B cell (primary cell): ENCODE measurements around the gene MTHFD1L. TPM values are rescaled to one million over a fixed set of nuclear protein-coding genes. Genes with fewer than 3 reads are reported as not detected.

ENCODE experiments used
- ATAC-seq: fragments of 200-7000 bp; cut with Tn5 transposase; one replicate; pipeline ENCODE4 v1.10.0; 2021; ENCODE audit warnings: low read depth, mild to moderate bottlenecking, moderate number of reproducible peaks, moderate library complexity
- CTCF ChIA-PET: fragments of 350-600 bp; sonication (Branson Sonifier 250); formaldehyde crosslinking; loops from one replicate; lab custom pipeline; 2021; ENCODE audit warnings: antibody characterized with exemption, inconsistent platforms; lab: Charles Lee
- POLR2A ChIA-PET: fragments of 350-600 bp; sonication (Branson Sonifier 250); formaldehyde crosslinking; loops from one replicate; lab custom pipeline; 2021; ENCODE audit warnings: antibody characterized with exemption; lab: Charles Lee
- DNase-seq: peaks from one replicate; pipeline ENCODE4 v3.0.0; 2013
- H2AFZ ChIP-seq: 2 replicates; pipeline ENCODE4 v1.6.1; 2012; ENCODE audit warnings: mild to moderate bottlenecking, low read depth, low read length; ENCODE audit not compliant: insufficient read depth, poor library complexity, severe bottlenecking
- H3K27ac ChIP-seq, 2 donors: 1 replicate in 1 of 2; 2 replicates in 1 of 2; pipeline ENCODE4 v1.5.1; 2012 to 2013; ENCODE audit warnings: low read length in 2 of 2, mild to moderate bottlenecking in 2 of 2, moderate library complexity in 1 of 2
- H3K27me3 ChIP-seq, 4 experiments: fragments of 200-600 bp in 1 of 4; sonication (generic) in 1 of 4; replicated peaks in 1 of 4; 1 replicate in 2 of 4; 2 replicates in 2 of 4; pipeline versions ENCODE4 v1.6.1 to v1.7.0; 2013 to 2016; ENCODE audit warnings: low read length in 3 of 4, mild to moderate bottlenecking in 2 of 4, mixed read lengths in 1 of 4, moderate library complexity in 1 of 4; ENCODE audit not compliant: insufficient read depth in 4 of 4, control insufficient read depth in 3 of 4; ENCODE audit errors: control extremely low read depth in 1 of 4
- H3K36me3 ChIP-seq, 2 experiments: replicated peaks in 1 of 2; 1 replicate in 1 of 2; 2 replicates in 1 of 2; pipeline versions ENCODE4 v1.6.1 to v1.7.1; 2013; ENCODE audit warnings: low read length in 1 of 2; ENCODE audit not compliant: insufficient read depth in 2 of 2, control insufficient read depth in 1 of 2; ENCODE audit errors: control extremely low read depth in 1 of 2, extremely low read depth in 1 of 2
- H3K4me1 ChIP-seq, 2 donors: fragments of 200-600 bp in 1 of 2; sonication (generic) in 1 of 2; 1 replicate in 1 of 2; 2 replicates in 1 of 2; pipeline versions ENCODE4 v1.5.1 to v1.6.1; 2013 to 2017; ENCODE audit warnings: low read length in 2 of 2; ENCODE audit not compliant: control insufficient read depth in 2 of 2, insufficient read depth in 2 of 2
- H3K4me2 ChIP-seq: replicated peaks from 2 replicates; pipeline ENCODE3; 2012; ENCODE audit warnings: mild to moderate bottlenecking, low read depth, low read length; ENCODE audit not compliant: poor library complexity, severe bottlenecking
- H3K4me3 ChIP-seq, 5 experiments: fragments of 200-600 bp in 1 of 5; sonication (generic) in 1 of 5; 1 replicate in 3 of 5; 2 replicates in 2 of 5; pipeline versions ENCODE4 v1.5.1 to v1.7.0; 2011 to 2016; ENCODE audit warnings: low read length in 4 of 5, mild to moderate bottlenecking in 4 of 5, low read depth in 2 of 5, control low read depth in 1 of 5, moderate library complexity in 1 of 5; ENCODE audit not compliant: insufficient read depth in 1 of 5; ENCODE audit errors: control extremely low read depth in 1 of 5, extremely low read depth in 1 of 5
- H3K79me2 ChIP-seq: fragments of 200-600 bp; sonication (generic); one replicate; pipeline ENCODE4 v1.6.0; 2016; ENCODE audit warnings: low read length; ENCODE audit not compliant: control insufficient read depth, insufficient read depth
- H3K9ac ChIP-seq: fragments of 200-600 bp; sonication (generic); 2 replicates; pipeline ENCODE4 v1.6.1; 2017; ENCODE audit warnings: mild to moderate bottlenecking, low read length, moderate library complexity
- H3K9me3 ChIP-seq, 3 donors: one replicate each; pipeline versions ENCODE4 v1.6.1 to v1.7.1; 2013; ENCODE audit warnings: low read length in 2 of 3; ENCODE audit not compliant: control insufficient read depth in 2 of 3, insufficient read depth in 1 of 3; ENCODE audit errors: control extremely low read depth in 1 of 3
- H4K20me1 ChIP-seq: 2 replicates; pipeline ENCODE4 v1.6.0; 2012; ENCODE audit warnings: mild to moderate bottlenecking, low read length; ENCODE audit not compliant: insufficient read depth, control insufficient read depth, poor library complexity, severe bottlenecking
- H3K27ac Mint-ChIP-seq: one replicate; pipeline ENCODE4 v1.8.0; 2021; ENCODE audit warnings: mixed read lengths
- H3K27me3 Mint-ChIP-seq: one replicate; pipeline ENCODE4 v1.8.0; 2021; ENCODE audit warnings: mixed read lengths
- H3K4me1 Mint-ChIP-seq: one replicate; pipeline ENCODE4 v1.8.0; 2021; ENCODE audit warnings: mixed read lengths
- H3K4me3 Mint-ChIP-seq: one replicate; pipeline ENCODE4 v1.8.0; 2021; ENCODE audit warnings: mixed read lengths
- H3K9me3 Mint-ChIP-seq: one replicate; pipeline ENCODE4 v1.8.0; 2022; ENCODE audit warnings: mixed read lengths; ENCODE audit not compliant: insufficient read depth
- EZH2 ChIP-seq: IDR thresholded peaks from 2 replicates; pipeline ENCODE4 v1.6.1; 2012; ENCODE audit warnings: borderline replicate concordance, low read depth, mild to moderate bottlenecking, moderate library complexity, low read length; ENCODE audit not compliant: insufficient read depth, poor library complexity, severe bottlenecking
- WGBS: methylation state at CpG from one replicate; pipeline ENCODE4 v1.1.5; 2013; ENCODE audit warnings: missing lambda C conversion rate; ENCODE audit not compliant: insufficient coverage; 5-methylcytosine and 5-hydroxymethylcytosine counted together
- intact Hi-C: fragments of 100-400 bp; cut with micrococcal nuclease; formaldehyde crosslinking; loops from one replicate; pipeline ENCODE4 v1.10.0; 2022
- polyA plus RNA-seq: library from polyadenylated mRNA; depleted of rRNA; stranded (reverse); fragments of >200 nt; gene quantifications from 2 replicates; pipeline ENCODE4 v1.2.3, GENCODE V29; 2012
- total RNA-seq, 2 donors: library from RNA; stranded (reverse); fragments of 120-200 nt in 1 of 2; gene quantifications; 1 replicate in 1 of 2; 2 replicates in 1 of 2; pipeline versions ENCODE4 v1.2.3 to v1.2.4, GENCODE V29; 2013 to 2022
- TF ChIP-seq, protein P1 (sequence below): fragments of 200-600 bp; IDR thresholded peaks from one replicate; pipeline ENCODE4 v1.8.0; 2022; ENCODE audit warnings: antibody characterized with exemption, mild to moderate bottlenecking

The MTHFD1L gene
- total and polyA plus RNA-seq, 2 donors (not counting 1 experiment from before 2014, with no cell fraction given), result 2.9 to 16.1 TPM

DNA sequence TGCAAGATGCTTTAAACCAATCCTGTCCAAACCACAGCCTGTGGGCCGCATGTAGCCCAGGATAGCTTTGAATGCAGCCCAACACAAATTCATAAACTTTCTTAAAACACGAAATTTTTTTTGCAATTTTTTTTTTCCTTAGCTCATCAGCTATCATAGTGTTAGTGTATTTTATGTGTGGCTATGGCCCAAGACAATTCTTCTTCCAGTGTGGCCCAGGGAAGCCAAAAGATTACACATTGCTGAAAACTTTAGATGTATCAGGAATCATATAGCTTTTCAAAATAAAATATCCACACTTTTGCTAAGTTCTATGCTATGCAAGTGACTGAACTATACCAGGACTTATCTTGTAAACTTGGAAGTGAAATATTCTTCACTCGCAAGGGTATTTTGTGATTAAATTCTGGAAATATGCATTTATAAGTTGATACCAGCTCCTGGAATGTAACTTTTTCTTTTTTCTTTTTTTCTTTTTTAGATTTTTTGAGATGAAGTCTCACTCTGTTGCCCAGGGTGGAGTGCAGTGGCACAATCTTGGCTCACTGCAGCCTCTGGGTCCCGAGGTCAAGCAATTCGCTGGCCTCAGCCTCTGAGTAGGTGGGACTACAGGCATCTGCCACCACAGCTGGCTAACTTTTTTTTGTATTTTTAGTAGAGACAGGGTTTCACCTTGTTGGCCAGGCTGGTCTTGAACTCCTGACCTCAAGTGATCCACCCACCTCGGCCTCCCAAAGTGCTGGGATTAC, 49.8 kb downstream of the MTHFD1L start:
- Mint-ChIP-seq H3K27ac (no peak overlapping the region), H3K9me3 (peaks cover 3% of the 10 kb centered on the region), H3K4me3 (no peak overlapping the region), H3K4me1 (no peaks in the 10 kb centered on the region), H3K27me3 (no peaks in the 10 kb centered on the region)
- WGBS, result 100% methylated on average over 2 of the region's 6 CpGs
- TF ChIP-seq, protein P1, sequence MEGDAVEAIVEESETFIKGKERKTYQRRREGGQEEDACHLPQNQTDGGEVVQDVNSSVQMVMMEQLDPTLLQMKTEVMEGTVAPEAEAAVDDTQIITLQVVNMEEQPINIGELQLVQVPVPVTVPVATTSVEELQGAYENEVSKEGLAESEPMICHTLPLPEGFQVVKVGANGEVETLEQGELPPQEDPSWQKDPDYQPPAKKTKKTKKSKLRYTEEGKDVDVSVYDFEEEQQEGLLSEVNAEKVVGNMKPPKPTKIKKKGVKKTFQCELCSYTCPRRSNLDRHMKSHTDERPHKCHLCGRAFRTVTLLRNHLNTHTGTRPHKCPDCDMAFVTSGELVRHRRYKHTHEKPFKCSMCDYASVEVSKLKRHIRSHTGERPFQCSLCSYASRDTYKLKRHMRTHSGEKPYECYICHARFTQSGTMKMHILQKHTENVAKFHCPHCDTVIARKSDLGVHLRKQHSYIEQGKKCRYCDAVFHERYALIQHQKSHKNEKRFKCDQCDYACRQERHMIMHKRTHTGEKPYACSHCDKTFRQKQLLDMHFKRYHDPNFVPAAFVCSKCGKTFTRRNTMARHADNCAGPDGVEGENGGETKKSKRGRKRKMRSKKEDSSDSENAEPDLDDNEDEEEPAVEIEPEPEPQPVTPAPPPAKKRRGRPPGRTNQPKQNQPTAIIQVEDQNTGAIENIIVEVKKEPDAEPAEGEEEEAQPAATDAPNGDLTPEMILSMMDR, result no peak
- no peak for TF ChIP-seq EZH2
- no peaks in the 10 kb centered on the region for H3K79me2 ChIP-seq
- no peaks in the 10 kb centered on the region for H4K20me1 ChIP-seq
- ChIA-PET POLR2A (no interaction called here), CTCF (interaction anchor here (0.7 to 1.3 kb wide), 3 partner anchors 99 to 421 kb away, joined by 3 to 4 read pairs (median 4); no protein-coding TSS in a partner anchor)
- H3K4me3 ChIP-seq, result no peak overlapping the region
- H3K27ac ChIP-seq, result no peak overlapping the region
- DNase-seq (no peak), ATAC-seq (no peak)
- H3K4me2 ChIP-seq, result no peak overlapping the region
- H3K4me1 ChIP-seq, result no peaks in the 10 kb centered on the region
- no peak overlapping the region for H3K9ac ChIP-seq
- no peak overlapping the region for H2AFZ ChIP-seq
- H3K27me3 ChIP-seq, result no peaks in the 10 kb centered on the region
- intact Hi-C loops, result no loop called here
- H3K36me3 ChIP-seq, result peaks cover 4 to 6% of the 10 kb centered on the region in 2 experiments
- no peaks in the 10 kb centered on the region for H3K9me3 ChIP-seq

DNA sequence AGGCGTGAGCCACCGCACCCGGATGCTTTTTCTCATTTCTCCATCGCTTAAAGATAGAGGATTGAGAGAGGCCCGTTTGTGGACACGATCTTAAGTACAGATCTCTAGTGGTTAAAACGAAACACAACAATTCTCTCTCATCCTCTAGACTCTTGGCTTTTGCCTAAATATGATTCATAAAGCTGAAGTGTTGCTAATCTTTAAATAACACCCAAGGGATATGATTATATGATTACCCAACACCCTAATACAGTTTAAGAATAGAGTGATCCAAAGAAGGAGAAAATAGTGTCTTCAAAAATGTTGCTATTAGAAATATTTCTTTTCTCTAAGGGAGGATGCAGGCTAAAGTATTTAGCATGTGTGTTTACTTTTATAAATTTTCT, 50.4 kb downstream of the MTHFD1L start:
- H3K4me3 ChIP-seq, result no peak overlapping the region
- H3K27me3 ChIP-seq, result no peaks in the 10 kb centered on the region
- H3K4me2 ChIP-seq, result no peak overlapping the region
- DNase-seq (no peak), ATAC-seq (no peak)
- intact Hi-C loops, result no loop called here
- Mint-ChIP-seq H3K27me3 (no peaks in the 10 kb centered on the region), H3K27ac (no peak overlapping the region), H3K4me1 (no peaks in the 10 kb centered on the region), H3K4me3 (no peak overlapping the region), H3K9me3 (peaks cover 3% of the 10 kb centered on the region)
- CTCF ChIA-PET, result interaction anchor here (1.0 kb wide), 1 partner anchor 98 kb away, joined by 3 read pairs; no protein-coding TSS in a partner anchor
- no peak overlapping the region for H3K9ac ChIP-seq
- WGBS, result 100% methylated on average over 4 of the region's 7 CpGs
- no peaks in the 10 kb centered on the region for H3K4me1 ChIP-seq
- TF ChIP-seq EZH2, result no peak
- TF ChIP-seq, protein P1, result no peak
- H3K9me3 ChIP-seq, result no peaks in the 10 kb centered on the region
- H2AFZ ChIP-seq, result no peak overlapping the region
- no peaks in the 10 kb centered on the region for H3K79me2 ChIP-seq
- H4K20me1 ChIP-seq, result no peaks in the 10 kb centered on the region
- H3K36me3 ChIP-seq, result peaks cover 4 to 6% of the 10 kb centered on the region in 2 experiments
- H3K27ac ChIP-seq, result no peak overlapping the region
- POLR2A ChIA-PET, result no interaction called here
